Breast epithelium (tissue), 3 donors: ENCODE measurements around the gene NFIC.

ENCODE experiments used
- CTCF ChIP-seq, 3 donors: fragments of 450-650 bp; IDR thresholded peaks; one replicate each; pipeline ENCODE4 v1.5.1; 2016 to 2017; ENCODE audit warnings: antibody characterized with exemption in 3 of 3, mild to moderate bottlenecking in 3 of 3, moderate library complexity in 3 of 3
- POLR2A ChIP-seq: fragments of 450-650 bp; IDR thresholded peaks from one replicate; pipeline ENCODE4 v1.6.1; 2016; ENCODE audit warnings: antibody characterized with exemption, mild to moderate bottlenecking, moderate library complexity
- POLR2AphosphoS5 ChIP-seq, 3 donors: sonication (generic); formaldehyde crosslinking; IDR thresholded peaks; one replicate each; pipeline ENCODE4 v1.6.1; 2017; ENCODE audit warnings: antibody characterized with exemption in 3 of 3

GRCh38 chr19:3321696-3322095 is 44.7 kb upstream of the NFIC start:
- TF ChIP-seq CTCF (IDR thresholded peaks at IDR 0.05) (no peak), POLR2A (no peak), POLR2AphosphoS5 (IDR thresholded peaks at IDR 0.05) (no peak)
